Neural progenitor cell (in vitro differentiated cells): ENCODE measurements around the gene TWF2.

Experiments
- EZH2 ChIP-seq: fragments of 200-600 bp; sonication (generic); IDR thresholded peaks from 2 replicates; pipeline ENCODE4 v1.6.1; 2017; ENCODE audit warnings: antibody characterized with exemption, mild to moderate bottlenecking, moderate library complexity
- EZH2phosphoT487 ChIP-seq: fragments of 200-600 bp; sonication (generic); IDR thresholded peaks from 2 replicates; pipeline ENCODE4 v1.6.1; 2017; ENCODE audit warnings: antibody characterized with exemption
- TF ChIP-seq, protein P1 (sequence below): fragments of 200-600 bp; sonication (generic); IDR thresholded peaks from 2 replicates; pipeline ENCODE4 v1.5.1; 2017; ENCODE audit warnings: antibody characterized with exemption, mild to moderate bottlenecking

DNA sequence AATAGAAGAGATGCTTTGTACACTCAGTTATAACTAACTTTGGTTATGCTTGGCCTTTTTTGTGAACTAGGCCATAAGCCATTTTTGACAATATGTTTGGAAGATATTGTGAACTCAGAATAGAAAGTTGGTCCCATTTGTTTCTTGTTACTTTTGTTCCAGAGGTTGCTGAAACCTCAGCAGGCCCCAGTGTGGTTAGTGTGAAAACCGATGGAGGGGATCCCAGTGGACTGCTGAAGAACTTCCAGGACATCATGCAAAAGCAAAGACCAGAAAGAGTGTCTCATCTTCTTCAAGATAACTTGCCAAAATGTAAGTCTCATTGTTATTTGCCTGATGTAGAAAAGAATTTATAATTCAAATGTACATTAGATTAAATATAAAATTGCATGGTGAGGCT is 35.3 kb downstream of the TWF2 start:
- TF ChIP-seq, protein P1, sequence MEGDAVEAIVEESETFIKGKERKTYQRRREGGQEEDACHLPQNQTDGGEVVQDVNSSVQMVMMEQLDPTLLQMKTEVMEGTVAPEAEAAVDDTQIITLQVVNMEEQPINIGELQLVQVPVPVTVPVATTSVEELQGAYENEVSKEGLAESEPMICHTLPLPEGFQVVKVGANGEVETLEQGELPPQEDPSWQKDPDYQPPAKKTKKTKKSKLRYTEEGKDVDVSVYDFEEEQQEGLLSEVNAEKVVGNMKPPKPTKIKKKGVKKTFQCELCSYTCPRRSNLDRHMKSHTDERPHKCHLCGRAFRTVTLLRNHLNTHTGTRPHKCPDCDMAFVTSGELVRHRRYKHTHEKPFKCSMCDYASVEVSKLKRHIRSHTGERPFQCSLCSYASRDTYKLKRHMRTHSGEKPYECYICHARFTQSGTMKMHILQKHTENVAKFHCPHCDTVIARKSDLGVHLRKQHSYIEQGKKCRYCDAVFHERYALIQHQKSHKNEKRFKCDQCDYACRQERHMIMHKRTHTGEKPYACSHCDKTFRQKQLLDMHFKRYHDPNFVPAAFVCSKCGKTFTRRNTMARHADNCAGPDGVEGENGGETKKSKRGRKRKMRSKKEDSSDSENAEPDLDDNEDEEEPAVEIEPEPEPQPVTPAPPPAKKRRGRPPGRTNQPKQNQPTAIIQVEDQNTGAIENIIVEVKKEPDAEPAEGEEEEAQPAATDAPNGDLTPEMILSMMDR, result no peak
- TF ChIP-seq EZH2, result no peak
- no peak for TF ChIP-seq EZH2phosphoT487
